HepG2 (cell line): ENCODE data around the gene GPX7. TPM values are rescaled to one million over a fixed set of nuclear protein-coding genes. Genes with fewer than 3 reads are reported as not detected.

Source experiments
- AHR ChIP-seq: IDR thresholded peaks from 2 replicates; pipeline ENCODE4 v1.6.1; 2018; ENCODE audit warnings: missing genetic modification reagents, missing compliant biosample characterization
- CBX2 ChIP-seq, 2 experiments: fragments of 200-600 bp in 1 of 2; sonication (generic); formaldehyde crosslinking in 1 of 2; IDR thresholded peaks; 2 replicates each; pipeline versions ENCODE4 v1.7.0 to v1.8.1; 2018 to 2022; ENCODE audit warnings: low read depth in 2 of 2, low read length in 1 of 2, mild to moderate bottlenecking in 1 of 2, missing genetic modification reagents in 1 of 2
- GATAD2A ChIP-seq: IDR thresholded peaks from 2 replicates; pipeline ENCODE4 v1.6.1; 2016
- KLF15 ChIP-seq: sonication (generic); formaldehyde crosslinking; IDR thresholded peaks from 2 replicates; pipeline ENCODE4 v1.8.1; 2023; ENCODE audit warnings: borderline replicate concordance, mild to moderate bottlenecking, inconsistent platforms, missing genetic modification reagents, mixed read lengths
- MAFF ChIP-seq: IDR thresholded peaks from 2 replicates; pipeline ENCODE4 v1.6.1; 2011; ENCODE audit warnings: low read depth, low read length, improper control_type of control experiment
- MTF1 ChIP-seq: sonication (generic); formaldehyde crosslinking; IDR thresholded peaks from 2 replicates; pipeline ENCODE4 v1.5.0; 2020; ENCODE audit warnings: missing genetic modification reagents
- ONECUT2 ChIP-seq: sonication (generic); formaldehyde crosslinking; IDR thresholded peaks from 2 replicates; pipeline ENCODE4 v1.4.0; 2020; ENCODE audit warnings: missing genetic modification reagents
- SNAPC2 ChIP-seq: sonication (generic); formaldehyde crosslinking; IDR thresholded peaks from 2 replicates; pipeline ENCODE4 v1.8.1; 2022; ENCODE audit warnings: mild to moderate bottlenecking, missing genetic modification reagents
- XBP1 ChIP-seq: sonication (generic); formaldehyde crosslinking; IDR thresholded peaks from 2 replicates; pipeline ENCODE4 v1.5.0; 2020; ENCODE audit warnings: missing genetic modification reagents
- ZMYM4 ChIP-seq: sonication (generic); formaldehyde crosslinking; IDR thresholded peaks from 2 replicates; pipeline ENCODE4 v1.8.1; 2023; ENCODE audit warnings: mild to moderate bottlenecking, missing genetic modification reagents
- ZNF337 ChIP-seq: sonication (generic); formaldehyde crosslinking; IDR thresholded peaks from 2 replicates; pipeline ENCODE4 v1.5.1; 2020; ENCODE audit warnings: missing genetic modification reagents, low read depth, mild to moderate bottlenecking, borderline replicate concordance
- polyA plus RNA-seq, 8 experiments: library from polyadenylated mRNA; depleted of rRNA in 3 of 8; stranded (reverse) in 7 of 8; unstranded in 1 of 8; fragments of >200 nt; fragmentation: Illumina TruSeq in 4 of 8; extraction: Trizol in 4 of 8; gene quantifications; 2 replicates each; pipeline versions ENCODE4 v1.2.1 to v1.2.3, GENCODE V29; 2011 to 2016; ENCODE audit warnings: low read depth in 4 of 8, missing spikeins in 1 of 8, mixed read lengths in 1 of 8; ENCODE audit not compliant: insufficient read depth in 1 of 8
- total RNA-seq, 5 experiments: library from RNA; depleted of rRNA; stranded (reverse); fragments of >200 nt; fragmentation: Illumina TruSeq; extraction: Trizol; gene quantifications; 2 replicates each; pipeline ENCODE4 v1.2.3, GENCODE V29; 2016; ENCODE audit warnings: low read depth in 1 of 5
- TF ChIP-seq, protein P1 (sequence below): sonication (generic); formaldehyde crosslinking; IDR thresholded peaks from 2 replicates; pipeline ENCODE4 v1.4.0; 2020; ENCODE audit warnings: missing genetic modification reagents, mild to moderate bottlenecking, borderline replicate concordance
- TF ChIP-seq, protein P2 (sequence below): sonication (generic); formaldehyde crosslinking; IDR thresholded peaks from 2 replicates; pipeline ENCODE4 v1.8.1; 2022; ENCODE audit warnings: low read depth, mild to moderate bottlenecking, missing genetic modification reagents
- TF ChIP-seq, protein P3 (sequence below): sonication (generic); formaldehyde crosslinking; IDR thresholded peaks from 2 replicates; pipeline ENCODE4 v1.5.0; 2020; ENCODE audit warnings: mild to moderate bottlenecking, missing genetic modification reagents
- TF ChIP-seq, protein P4 (sequence below): sonication (generic); formaldehyde crosslinking; IDR thresholded peaks from 2 replicates; pipeline ENCODE4 v1.4.0; 2020; ENCODE audit warnings: missing genetic modification reagents, borderline replicate concordance

GPX7 gene
- total and polyA plus RNA-seq, 2 of the 13 experiments (the other 11 are each of a cell fraction or from before 2014, with no cell fraction given), result 14.1 to 16.2 TPM

DNA sequence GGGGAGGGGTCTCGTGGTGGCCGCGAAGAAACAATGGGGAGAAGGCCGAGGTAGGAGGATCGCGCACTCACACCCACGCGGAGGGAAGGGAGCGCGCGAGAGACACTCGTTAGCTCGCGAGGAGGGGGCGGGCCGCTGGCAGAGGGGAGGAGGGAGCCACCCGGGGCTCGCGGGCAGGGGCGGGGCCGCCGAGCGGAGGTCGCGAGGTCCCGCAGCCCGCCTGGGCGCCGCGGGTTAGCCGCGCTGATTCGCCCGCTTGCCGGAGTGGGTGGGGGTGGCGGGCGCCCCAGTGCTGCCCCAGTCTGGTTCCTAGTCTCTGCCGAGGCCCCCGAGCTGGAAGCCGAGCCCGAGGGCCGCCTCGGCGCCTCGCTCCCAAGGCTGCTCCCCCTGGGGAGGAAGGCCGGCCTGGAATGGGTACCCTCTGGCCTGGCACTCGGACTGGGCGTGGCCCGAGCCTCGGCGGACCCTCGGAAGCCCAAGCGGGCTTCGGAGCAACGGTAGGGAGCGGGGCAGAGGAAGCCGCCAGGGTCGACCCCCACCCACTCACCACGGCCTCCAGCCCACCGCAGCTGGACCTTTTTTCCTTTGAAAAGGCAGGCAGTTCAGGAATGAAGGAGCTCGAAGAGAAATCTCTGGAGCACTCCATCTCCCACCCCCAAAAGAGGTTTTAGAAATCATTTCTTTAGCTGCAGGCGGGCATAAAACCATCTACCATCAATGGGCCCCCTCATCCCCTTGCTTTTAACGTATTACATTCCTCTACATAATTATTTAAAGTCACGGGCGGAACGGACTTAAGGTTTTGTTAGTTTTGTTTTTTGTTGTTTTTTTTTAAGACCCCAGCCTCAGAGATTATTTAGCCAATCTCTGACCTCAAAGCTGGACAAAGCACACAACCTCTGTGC is 48.6 kb upstream of the GPX7 start (continued):
- TF ChIP-seq CBX2 (IDR thresholded peaks at IDR 0.05; ENCODE audit: low read depth, low read length) (no peak), CBX2 (CRISPR knock-in tag; IDR thresholded peaks at IDR 0.05; ENCODE audit: low read depth) (no peak), MAFF (no peak), GATAD2A (peak; percentile 50; the same call in 1 of the 2 replicates), SNAPC2 (CRISPR knock-in tag) (no peak), ZMYM4 (CRISPR knock-in tag) (no peak), ZNF337 (CRISPR knock-in tag) (no peak), AHR (CRISPR knock-in tag) (peak; percentile 28; the same call in 1 of the 2 replicates), ONECUT2 (CRISPR knock-in tag) (no peak), XBP1 (CRISPR knock-in tag) (no peak), KLF15 (CRISPR knock-in tag) (no peak), MTF1 (CRISPR knock-in tag) (no peak)
- TF ChIP-seq, protein P1, sequence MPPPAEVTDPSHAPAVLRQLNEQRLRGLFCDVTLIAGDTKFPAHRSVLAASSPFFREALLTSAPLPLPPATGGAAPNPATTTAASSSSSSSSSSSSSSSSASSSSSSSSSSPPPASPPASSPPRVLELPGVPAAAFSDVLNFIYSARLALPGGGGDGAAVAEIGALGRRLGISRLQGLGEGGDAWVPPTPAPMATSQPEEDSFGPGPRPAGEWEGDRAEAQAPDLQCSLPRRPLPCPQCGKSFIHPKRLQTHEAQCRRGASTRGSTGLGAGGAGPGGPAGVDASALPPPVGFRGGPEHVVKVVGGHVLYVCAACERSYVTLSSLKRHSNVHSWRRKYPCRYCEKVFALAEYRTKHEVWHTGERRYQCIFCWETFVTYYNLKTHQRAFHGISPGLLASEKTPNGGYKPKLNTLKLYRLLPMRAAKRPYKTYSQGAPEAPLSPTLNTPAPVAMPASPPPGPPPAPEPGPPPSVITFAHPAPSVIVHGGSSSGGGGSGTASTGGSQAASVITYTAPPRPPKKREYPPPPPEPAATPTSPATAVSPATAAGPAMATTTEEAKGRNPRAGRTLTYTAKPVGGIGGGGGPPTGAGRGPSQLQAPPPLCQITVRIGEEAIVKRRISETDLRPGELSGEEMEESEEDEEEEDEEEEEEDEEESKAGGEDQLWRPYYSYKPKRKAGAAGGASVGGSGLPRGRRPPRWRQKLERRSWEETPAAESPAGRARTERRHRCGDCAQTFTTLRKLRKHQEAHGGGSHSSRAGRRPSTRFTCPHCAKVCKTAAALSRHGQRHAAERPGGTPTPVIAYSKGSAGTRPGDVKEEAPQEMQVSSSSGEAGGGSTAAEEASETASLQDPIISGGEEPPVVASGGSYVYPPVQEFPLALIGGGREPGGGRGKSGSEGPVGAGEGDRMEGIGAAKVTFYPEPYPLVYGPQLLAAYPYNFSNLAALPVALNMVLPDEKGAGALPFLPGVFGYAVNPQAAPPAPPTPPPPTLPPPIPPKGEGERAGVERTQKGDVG (CRISPR knock-in tag), result no peak
- TF ChIP-seq, protein P2, sequence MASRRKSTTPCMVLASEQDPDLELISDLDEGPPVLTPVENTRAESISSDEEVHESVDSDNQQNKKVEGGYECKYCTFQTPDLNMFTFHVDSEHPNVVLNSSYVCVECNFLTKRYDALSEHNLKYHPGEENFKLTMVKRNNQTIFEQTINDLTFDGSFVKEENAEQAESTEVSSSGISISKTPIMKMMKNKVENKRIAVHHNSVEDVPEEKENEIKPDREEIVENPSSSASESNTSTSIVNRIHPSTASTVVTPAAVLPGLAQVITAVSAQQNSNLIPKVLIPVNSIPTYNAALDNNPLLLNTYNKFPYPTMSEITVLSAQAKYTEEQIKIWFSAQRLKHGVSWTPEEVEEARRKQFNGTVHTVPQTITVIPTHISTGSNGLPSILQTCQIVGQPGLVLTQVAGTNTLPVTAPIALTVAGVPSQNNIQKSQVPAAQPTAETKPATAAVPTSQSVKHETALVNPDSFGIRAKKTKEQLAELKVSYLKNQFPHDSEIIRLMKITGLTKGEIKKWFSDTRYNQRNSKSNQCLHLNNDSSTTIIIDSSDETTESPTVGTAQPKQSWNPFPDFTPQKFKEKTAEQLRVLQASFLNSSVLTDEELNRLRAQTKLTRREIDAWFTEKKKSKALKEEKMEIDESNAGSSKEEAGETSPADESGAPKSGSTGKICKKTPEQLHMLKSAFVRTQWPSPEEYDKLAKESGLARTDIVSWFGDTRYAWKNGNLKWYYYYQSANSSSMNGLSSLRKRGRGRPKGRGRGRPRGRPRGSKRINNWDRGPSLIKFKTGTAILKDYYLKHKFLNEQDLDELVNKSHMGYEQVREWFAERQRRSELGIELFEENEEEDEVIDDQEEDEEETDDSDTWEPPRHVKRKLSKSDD, result no peak
- TF ChIP-seq, protein P3, sequence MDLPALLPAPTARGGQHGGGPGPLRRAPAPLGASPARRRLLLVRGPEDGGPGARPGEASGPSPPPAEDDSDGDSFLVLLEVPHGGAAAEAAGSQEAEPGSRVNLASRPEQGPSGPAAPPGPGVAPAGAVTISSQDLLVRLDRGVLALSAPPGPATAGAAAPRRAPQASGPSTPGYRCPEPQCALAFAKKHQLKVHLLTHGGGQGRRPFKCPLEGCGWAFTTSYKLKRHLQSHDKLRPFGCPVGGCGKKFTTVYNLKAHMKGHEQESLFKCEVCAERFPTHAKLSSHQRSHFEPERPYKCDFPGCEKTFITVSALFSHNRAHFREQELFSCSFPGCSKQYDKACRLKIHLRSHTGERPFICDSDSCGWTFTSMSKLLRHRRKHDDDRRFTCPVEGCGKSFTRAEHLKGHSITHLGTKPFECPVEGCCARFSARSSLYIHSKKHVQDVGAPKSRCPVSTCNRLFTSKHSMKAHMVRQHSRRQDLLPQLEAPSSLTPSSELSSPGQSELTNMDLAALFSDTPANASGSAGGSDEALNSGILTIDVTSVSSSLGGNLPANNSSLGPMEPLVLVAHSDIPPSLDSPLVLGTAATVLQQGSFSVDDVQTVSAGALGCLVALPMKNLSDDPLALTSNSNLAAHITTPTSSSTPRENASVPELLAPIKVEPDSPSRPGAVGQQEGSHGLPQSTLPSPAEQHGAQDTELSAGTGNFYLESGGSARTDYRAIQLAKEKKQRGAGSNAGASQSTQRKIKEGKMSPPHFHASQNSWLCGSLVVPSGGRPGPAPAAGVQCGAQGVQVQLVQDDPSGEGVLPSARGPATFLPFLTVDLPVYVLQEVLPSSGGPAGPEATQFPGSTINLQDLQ (CRISPR knock-in tag), result 0 out of 2 replicates have a peak, but pooled peaks have one; percentile 59
- TF ChIP-seq, protein P4, sequence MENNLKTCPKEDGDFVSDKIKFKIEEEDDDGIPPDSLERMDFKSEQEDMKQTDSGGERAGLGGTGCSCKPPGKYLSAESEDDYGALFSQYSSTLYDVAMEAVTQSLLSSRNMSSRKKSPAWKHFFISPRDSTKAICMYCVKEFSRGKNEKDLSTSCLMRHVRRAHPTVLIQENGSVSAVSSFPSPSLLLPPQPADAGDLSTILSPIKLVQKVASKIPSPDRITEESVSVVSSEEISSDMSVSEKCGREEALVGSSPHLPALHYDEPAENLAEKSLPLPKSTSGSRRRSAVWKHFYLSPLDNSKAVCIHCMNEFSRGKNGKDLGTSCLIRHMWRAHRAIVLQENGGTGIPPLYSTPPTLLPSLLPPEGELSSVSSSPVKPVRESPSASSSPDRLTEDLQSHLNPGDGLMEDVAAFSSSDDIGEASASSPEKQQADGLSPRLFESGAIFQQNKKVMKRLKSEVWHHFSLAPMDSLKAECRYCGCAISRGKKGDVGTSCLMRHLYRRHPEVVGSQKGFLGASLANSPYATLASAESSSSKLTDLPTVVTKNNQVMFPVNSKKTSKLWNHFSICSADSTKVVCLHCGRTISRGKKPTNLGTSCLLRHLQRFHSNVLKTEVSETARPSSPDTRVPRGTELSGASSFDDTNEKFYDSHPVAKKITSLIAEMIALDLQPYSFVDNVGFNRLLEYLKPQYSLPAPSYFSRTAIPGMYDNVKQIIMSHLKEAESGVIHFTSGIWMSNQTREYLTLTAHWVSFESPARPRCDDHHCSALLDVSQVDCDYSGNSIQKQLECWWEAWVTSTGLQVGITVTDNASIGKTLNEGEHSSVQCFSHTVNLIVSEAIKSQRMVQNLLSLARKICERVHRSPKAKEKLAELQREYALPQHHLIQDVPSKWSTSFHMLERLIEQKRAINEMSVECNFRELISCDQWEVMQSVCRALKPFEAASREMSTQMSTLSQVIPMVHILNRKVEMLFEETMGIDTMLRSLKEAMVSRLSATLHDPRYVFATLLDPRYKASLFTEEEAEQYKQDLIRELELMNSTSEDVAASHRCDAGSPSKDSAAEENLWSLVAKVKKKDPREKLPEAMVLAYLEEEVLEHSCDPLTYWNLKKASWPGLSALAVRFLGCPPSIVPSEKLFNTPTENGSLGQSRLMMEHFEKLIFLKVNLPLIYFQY (CRISPR knock-in tag), result peak; percentile 18; the same call in 1 of the 2 replicates
